Esophagus muscularis mucosa (tissue), 4 donors: ENCODE results near the gene CD151. TPM values are rescaled to one million over a fixed set of nuclear protein-coding genes. Genes with fewer than 3 reads are reported as not detected.

Experiments used
- DNase-seq: peaks from one replicate; pipeline ENCODE4 v3.0.0-alpha.2; 2017; ENCODE audit errors: extremely low spot score
- H3K27ac ChIP-seq, 4 donors: fragments of 200-600 bp; sonication (generic); replicated peaks in 1 of 4; 1 replicate in 3 of 4; 2 replicates in 1 of 4; pipeline ENCODE4 v1.5.1; 2016 to 2019; ENCODE audit warnings: mild to moderate bottlenecking in 1 of 4
- H3K27me3 ChIP-seq, 4 donors: fragments of 200-600 bp; sonication (generic); one replicate each; pipeline versions ENCODE4 v1.5.1 to v1.6.0; 2016 to 2019
- H3K36me3 ChIP-seq, 4 donors: fragments of 200-600 bp; sonication (generic); one replicate each; pipeline ENCODE4 v1.5.1; 2016 to 2019
- H3K4me1 ChIP-seq, 4 donors: fragments of 200-600 bp; sonication (generic); one replicate each; pipeline ENCODE4 v1.5.1; 2016 to 2019
- H3K4me3 ChIP-seq, 4 donors: fragments of 200-600 bp; sonication (generic); 1 replicate in 2 of 4; 2 replicates in 2 of 4; pipeline ENCODE4 v1.5.1; 2016 to 2019; ENCODE audit warnings: mild to moderate bottlenecking in 4 of 4, moderate library complexity in 1 of 4
- H3K9me3 ChIP-seq, 4 donors: fragments of 200-600 bp; sonication (generic); 1 replicate in 3 of 4; 2 replicates in 1 of 4; pipeline ENCODE4 v1.5.1; 2016 to 2019
- EP300 ChIP-seq: sonication (generic); formaldehyde crosslinking; IDR thresholded peaks from one replicate; pipeline ENCODE4 v1.6.1; 2017; ENCODE audit warnings: antibody characterized with exemption
- POLR2A ChIP-seq: fragments of 450-650 bp; IDR thresholded peaks from one replicate; pipeline ENCODE4 v1.6.1; 2017; ENCODE audit warnings: antibody characterized with exemption, moderate library complexity, mild to moderate bottlenecking, low read depth
- POLR2AphosphoS5 ChIP-seq, 2 donors: sonication (generic); formaldehyde crosslinking; IDR thresholded peaks; one replicate each; pipeline ENCODE4 v1.6.1; 2017; ENCODE audit warnings: antibody characterized with exemption in 2 of 2
- WGBS: methylation state at CpG from one replicate; pipeline ENCODE4 v1.1.5; 2018; 5-methylcytosine and 5-hydroxymethylcytosine counted together
- intact Hi-C: fragments of 100-400 bp; cut with DNase I; formaldehyde crosslinking; loops from one replicate; pipeline ENCODE4 v1.15.1; 2023
- total RNA-seq, 4 donors: library from RNA; depleted of rRNA; stranded (reverse); fragments of >200 nt; gene quantifications; one replicate each; pipeline versions ENCODE4 v1.1.0 to v1.2.1, GENCODE V29; 2016
- TF ChIP-seq, protein P1 (sequence below), 3 experiments: fragments of 200-600 bp in 2 of 3; fragments of 450-650 bp in 1 of 3; sonication (generic) in 2 of 3; IDR thresholded peaks; one replicate each; pipeline ENCODE4 v1.5.1; 2017 to 2019; ENCODE audit warnings: antibody characterized with exemption in 3 of 3, mild to moderate bottlenecking in 2 of 3, moderate library complexity in 1 of 3

The CD151 gene
- total RNA-seq, 4 donors from 2014 or later: 219 to 730 (median 352) TPM

DNA sequence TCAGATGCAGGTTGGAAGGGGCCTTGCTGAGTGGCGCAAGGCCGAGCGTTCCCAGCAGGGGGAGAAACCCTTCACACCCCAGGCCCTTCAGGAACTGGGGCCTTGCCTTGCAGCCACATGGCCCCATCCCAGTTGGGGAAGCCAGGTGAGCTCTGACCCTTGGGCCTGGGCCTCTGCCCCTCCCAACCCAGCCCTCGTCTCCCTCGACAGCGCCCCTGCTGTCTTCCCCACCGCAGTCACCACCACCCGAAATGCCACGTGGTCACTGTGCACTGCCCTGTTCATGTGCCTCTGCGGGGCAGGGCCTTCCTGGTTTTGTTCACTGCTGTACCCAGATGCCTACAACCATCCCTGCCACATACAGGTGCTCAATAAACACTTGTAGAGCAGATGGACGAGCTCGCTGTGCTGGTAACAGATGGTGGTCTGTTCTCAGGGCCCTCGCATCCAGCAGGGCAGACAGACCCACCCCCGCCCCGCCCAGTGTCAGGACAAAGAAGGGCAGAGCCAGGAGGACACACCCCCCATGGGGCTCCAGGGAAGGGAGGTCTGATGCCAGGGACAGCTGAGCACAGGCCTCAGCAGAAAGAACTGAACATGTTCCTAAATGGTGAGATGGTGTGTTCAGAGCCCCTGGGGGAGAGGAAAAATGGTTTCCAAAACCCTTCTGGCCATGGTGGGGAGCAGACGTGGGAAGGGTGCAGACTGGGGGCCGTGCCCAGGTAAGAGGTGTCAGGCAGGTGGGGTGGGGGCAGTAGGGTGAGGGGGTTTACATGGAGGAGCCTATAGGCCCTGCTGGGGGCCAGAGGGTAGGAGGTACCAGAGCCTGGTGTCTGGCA is 5.9 kb downstream of the CD151 start:
- H3K36me3 ChIP-seq: peaks cover 35 to 56% (median 53%) of the 10 kb centered on the region in 4 donors
- TF ChIP-seq, protein P1, sequence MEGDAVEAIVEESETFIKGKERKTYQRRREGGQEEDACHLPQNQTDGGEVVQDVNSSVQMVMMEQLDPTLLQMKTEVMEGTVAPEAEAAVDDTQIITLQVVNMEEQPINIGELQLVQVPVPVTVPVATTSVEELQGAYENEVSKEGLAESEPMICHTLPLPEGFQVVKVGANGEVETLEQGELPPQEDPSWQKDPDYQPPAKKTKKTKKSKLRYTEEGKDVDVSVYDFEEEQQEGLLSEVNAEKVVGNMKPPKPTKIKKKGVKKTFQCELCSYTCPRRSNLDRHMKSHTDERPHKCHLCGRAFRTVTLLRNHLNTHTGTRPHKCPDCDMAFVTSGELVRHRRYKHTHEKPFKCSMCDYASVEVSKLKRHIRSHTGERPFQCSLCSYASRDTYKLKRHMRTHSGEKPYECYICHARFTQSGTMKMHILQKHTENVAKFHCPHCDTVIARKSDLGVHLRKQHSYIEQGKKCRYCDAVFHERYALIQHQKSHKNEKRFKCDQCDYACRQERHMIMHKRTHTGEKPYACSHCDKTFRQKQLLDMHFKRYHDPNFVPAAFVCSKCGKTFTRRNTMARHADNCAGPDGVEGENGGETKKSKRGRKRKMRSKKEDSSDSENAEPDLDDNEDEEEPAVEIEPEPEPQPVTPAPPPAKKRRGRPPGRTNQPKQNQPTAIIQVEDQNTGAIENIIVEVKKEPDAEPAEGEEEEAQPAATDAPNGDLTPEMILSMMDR (IDR thresholded peaks at IDR 0.05): peak in 1 of 3 experiments; percentile 7
- TF ChIP-seq EP300: no peak
- no peak overlapping the region for H3K4me3 ChIP-seq
- peaks cover 64 to 91% (median 81%) of the 10 kb centered on the region in 4 donors for H3K4me1 ChIP-seq
- DNase-seq: no peak
- no peaks in the 10 kb centered on the region for H3K27me3 ChIP-seq
- WGBS: 41% methylated on average over 10 of the region's 17 CpGs
- intact Hi-C loops: no loop called here
- H3K27ac ChIP-seq: peak overlapping the region in 3 of 4 donors; percentile 19 to 39 (median 31)
- no peaks in the 10 kb centered on the region for H3K9me3 ChIP-seq

- Histone ChIP-seq H3K9me3 (no peaks in the 10 kb centered on the region), H3K27me3 (no peaks in the 10 kb centered on the region), H3K27ac (peak overlapping the region in 3 of 4 donors; percentile 19 to 39 (median 31)), H3K4me3 (no peak overlapping the region), H3K36me3 (peaks cover 35 to 56% (median 53%) of the 10 kb centered on the region in 4 donors), H3K4me1 (peaks cover 60 to 91% (median 81%) of the 10 kb centered on the region in 4 donors)
- no peak for DNase-seq
- intact Hi-C loops: no loop called here
- no peak for TF ChIP-seq POLR2A
- TF ChIP-seq, protein P1 (IDR thresholded peaks at IDR 0.05): no peak
- no peak for TF ChIP-seq EP300
- TF ChIP-seq POLR2AphosphoS5 (IDR thresholded peaks at IDR 0.05): no peak
- 90% methylated on average over 5 of the region's 5 CpGs for WGBS
These were observed 6.5 kb downstream of the CD151 start for GRCh38 chr11:839280-839623.

GRCh38 chr11:839875-840617 is 7.3 kb downstream of the CD151 start:
- Histone ChIP-seq H3K4me1 (peaks cover 54 to 91% (median 81%) of the 10 kb centered on the region in 4 donors), H3K27me3 (no peaks in the 10 kb centered on the region), H3K9me3 (no peaks in the 10 kb centered on the region), H3K36me3 (peaks cover 35 to 56% (median 53%) of the 10 kb centered on the region in 4 donors), H3K4me3 (peak overlapping the region in 1 of 4 donors; percentile 94), H3K27ac (peak overlapping the region in 2 of 4 donors; percentile 27 to 88)
- intact Hi-C loops: no loop called here
- WGBS: 61% methylated on average over 11 of the region's 25 CpGs
- DNase-seq: no peak
- TF ChIP-seq POLR2AphosphoS5 (IDR thresholded peaks at IDR 0.05) (no peak), EP300 (no peak), POLR2A (no peak)
- TF ChIP-seq, protein P1 (IDR thresholded peaks at IDR 0.05): no peak

GRCh38 chr11:841981-842369 is 9.2 kb downstream of the CD151 start:
- WGBS: under 1% methylated on average over 13 of the region's 27 CpGs
- TF ChIP-seq POLR2A (no peak), EP300 (no peak), POLR2AphosphoS5 (IDR thresholded peaks at IDR 0.05) (no peak)
- TF ChIP-seq, protein P1 (IDR thresholded peaks at IDR 0.05): no peak
- peak overlapping the region; percentile 80 to 94 (median 90) for H3K4me3 ChIP-seq
- intact Hi-C loops: no loop called here
- DNase-seq: no peak
- H3K9me3 ChIP-seq: no peaks in the 10 kb centered on the region
- H3K27me3 ChIP-seq: no peaks in the 10 kb centered on the region
- peak overlapping the region; percentile 88 to 94 (median 91) for H3K27ac ChIP-seq
- H3K36me3 ChIP-seq: peaks cover 30 to 44% (median 41%) of the 10 kb centered on the region in 4 donors
- peaks cover 55 to 91% (median 82%) of the 10 kb centered on the region in 4 donors for H3K4me1 ChIP-seq
